ENCODE measurements around the gene MS4A1. TPM values are rescaled to one million over a fixed set of nuclear protein-coding genes. Genes with fewer than 3 reads are reported as not detected.

The MS4A1 gene
- not detected in 5 replicates for total RNA-seq (2022; extraction: Qiagen RNA extraction)

DNA sequence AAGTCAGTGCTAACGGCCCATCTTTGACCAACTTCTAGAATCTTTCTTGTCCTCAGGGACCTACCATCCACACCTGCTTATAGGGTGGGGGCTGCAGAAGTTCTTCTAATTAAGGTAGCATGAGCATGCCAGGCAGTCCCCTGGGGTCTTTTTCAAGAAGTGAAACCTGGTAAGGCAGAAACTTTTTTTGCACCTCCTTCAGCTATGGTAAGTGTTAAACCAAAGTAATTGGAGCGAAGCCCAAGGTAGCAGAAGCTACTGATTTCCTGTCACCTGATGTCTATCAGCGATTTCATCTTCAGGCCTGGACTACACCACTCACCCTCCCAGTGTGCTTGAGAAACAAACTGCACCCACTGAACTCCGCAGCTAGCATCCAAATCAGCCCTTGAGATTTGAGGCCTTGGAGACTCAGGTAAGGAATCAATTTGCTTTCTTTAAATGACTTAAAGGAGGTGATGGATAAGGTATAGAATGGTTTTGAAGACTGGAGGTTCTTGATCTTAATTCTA, at the start of gene MS4A1:
Gene MS4A1 (plus strand): TSS at position 317 of the 512 bp plus-strand sequence. CDS start 6,528 bp downstream, outside the sequence.

DNA sequence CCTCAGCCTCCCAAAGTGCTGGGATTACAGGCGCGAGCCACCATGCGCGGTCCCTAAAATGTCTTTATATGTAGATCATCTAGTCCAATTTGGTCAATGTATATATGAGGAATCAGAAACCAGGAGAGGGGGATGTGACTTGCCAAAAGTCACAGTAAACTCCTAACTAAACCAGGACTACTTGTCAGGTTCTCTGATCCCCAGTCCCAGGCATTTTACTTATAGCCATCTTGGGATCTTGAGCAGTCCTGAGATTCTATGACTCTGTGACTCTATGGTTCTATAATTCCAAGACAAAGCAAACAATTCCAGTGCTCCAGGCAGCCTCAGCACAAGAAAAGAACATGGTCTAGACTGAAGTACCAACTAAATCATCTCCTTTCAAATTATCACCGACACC, 26.4 kb upstream of the MS4A1 start, which contains the start of gene MS4A5:
Gene MS4A5 (plus strand): TSS at position 301 of the 400 bp plus-strand sequence. CDS start 103 bp downstream, outside the sequence.

DNA sequence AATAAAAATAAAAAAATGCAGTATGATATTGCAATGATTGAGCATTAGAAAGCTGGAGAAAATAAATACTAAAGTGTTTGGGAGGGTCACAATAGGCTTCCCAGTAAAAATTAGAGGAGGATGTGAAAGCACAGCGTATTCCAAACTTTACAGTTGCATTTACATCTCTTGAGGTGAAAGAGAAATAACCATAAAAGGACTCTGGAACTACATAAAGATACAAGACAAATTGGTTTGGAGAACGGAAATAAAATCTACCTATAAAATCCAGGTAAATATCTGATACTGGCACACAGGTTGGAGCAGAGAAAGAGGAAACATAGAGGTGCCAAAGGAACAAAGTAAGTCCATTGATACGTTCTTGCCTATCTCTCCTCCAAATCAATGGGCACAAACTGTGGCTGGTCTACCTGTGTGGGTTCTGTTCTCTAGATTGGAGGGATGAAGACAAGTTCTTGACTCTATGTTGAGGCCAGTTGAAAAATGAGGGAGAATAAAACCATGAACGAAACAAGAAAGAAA, 36.9 kb downstream of the MS4A1 start, which contains the start of gene MS4A12:
Gene MS4A12 (plus strand): TSS at position 291 of the 522 bp plus-strand sequence. CDS start 4,541 bp downstream, outside the sequence.

DNA sequence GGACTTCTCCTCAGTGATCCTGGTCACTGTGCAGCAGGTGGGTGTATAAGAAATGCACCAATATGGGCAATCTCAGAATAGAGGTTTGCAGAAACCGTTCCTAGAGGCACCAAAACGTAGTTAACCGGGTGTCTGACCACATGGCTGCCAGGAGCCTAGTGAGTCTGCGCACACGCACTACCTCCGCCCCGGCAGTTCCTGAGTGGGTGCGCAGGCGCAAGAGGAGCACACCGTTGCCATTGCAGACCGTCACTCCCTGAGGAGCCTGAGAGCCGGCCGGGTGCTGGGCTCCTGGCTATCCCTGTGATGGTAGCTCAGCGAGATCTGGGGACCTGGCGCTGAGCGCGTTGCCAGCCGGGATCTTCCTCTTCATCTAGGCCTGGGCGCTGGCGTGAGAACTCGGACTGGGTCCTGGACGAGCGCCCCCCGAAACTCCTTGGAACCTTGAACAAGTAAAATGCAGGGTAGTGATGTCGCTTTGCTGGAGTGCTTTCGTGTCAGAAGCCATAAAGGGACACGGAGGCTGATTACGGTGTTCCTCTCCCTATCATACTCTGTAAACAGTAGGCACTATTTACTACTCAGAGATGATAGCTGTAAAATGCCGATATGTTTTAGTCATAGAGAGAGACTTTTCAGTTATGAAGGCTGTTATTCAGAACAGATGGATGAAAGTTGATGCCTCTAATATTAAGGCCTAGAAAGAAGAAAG, 59.7 kb downstream of the MS4A1 start, which contains the start of gene MS4A13:
Gene MS4A13 (plus strand): TSS at position 249 of the 712 bp plus-strand sequence. CDS start 2,692 bp downstream, outside the sequence.

Other genes with a start within 250 kb of the MS4A1 start
- gene MS4A4E, start 212.7 kb upstream of the MS4A1 start, total RNA-seq (2022; extraction: Qiagen RNA extraction), result not detected in 5 replicates
- not detected in 5 replicates for gene MS4A4A, start 175.2 kb upstream of the MS4A1 start, total RNA-seq (2022; extraction: Qiagen RNA extraction)
- not detected in 5 replicates for gene MS4A6E, start 128.6 kb upstream of the MS4A1 start, total RNA-seq (2022; extraction: Qiagen RNA extraction)
- not detected in 5 replicates for gene MS4A7, start 77.3 kb upstream of the MS4A1 start, total RNA-seq (2022; extraction: Qiagen RNA extraction)
- gene MS4A14, start 59.4 kb upstream of the MS4A1 start, total RNA-seq (2022; extraction: Qiagen RNA extraction), result not detected in 5 replicates
- not detected in 5 replicates for gene MS4A5, start 26.3 kb upstream of the MS4A1 start, total RNA-seq (2022; extraction: Qiagen RNA extraction)
- not detected in 5 replicates for gene MS4A12, start 36.9 kb downstream of the MS4A1 start, total RNA-seq (2022; extraction: Qiagen RNA extraction)
- gene MS4A13, start 59.5 kb downstream of the MS4A1 start, total RNA-seq (2022; extraction: Qiagen RNA extraction), result not detected in 5 replicates
- not detected in 5 replicates for gene MS4A8, start 243.8 kb downstream of the MS4A1 start, total RNA-seq (2022; extraction: Qiagen RNA extraction)

Data from A549 treated with Hydrocortisone at 1 μM for 4 hours (cell line).